Mammary epithelial cell (primary cell): ENCODE data around the gene PANK1.

Source experiments
- CTCF ChIP-seq, 2 donors: IDR thresholded peaks in 1 of 2; conservative IDR thresholded peaks in 1 of 2; 2 replicates each; pipeline ENCODE4 v1.5.1; 2011 to 2012; ENCODE audit warnings: inconsistent platforms in 2 of 2, low read length in 2 of 2, mild to moderate bottlenecking in 2 of 2, control low read depth in 1 of 2, low read depth in 1 of 2; ENCODE audit not compliant: insufficient read depth in 1 of 2; ENCODE audit errors: extremely low read depth in 1 of 2
- EZH2 ChIP-seq: IDR thresholded peaks from 2 replicates; pipeline ENCODE4 v1.6.1; 2012; ENCODE audit warnings: low read length, inconsistent platforms, borderline replicate concordance

- TF ChIP-seq CTCF (conservative IDR thresholded peaks at IDR 0.05 in 1 of 2, IDR thresholded peaks at IDR 0.05 in 1 of 2; ENCODE audit: extremely low read depth in 1 of 2, insufficient read depth in 1 of 2, low read depth in 1 of 2, low read length in 2 of 2) (no peak), EZH2 (no peak)
Measured at GRCh38 chr10:89602919-89603318, 42.1 kb downstream of the PANK1 start.
